Peyer's patch (tissue), 4 donors: ENCODE measurements around the gene TMEM108.

Experiments
- CTCF ChIP-seq, 6 experiments: fragments of 450-650 bp in 4 of 6; fragments of 200-600 bp in 2 of 6; sonication (generic) in 1 of 6; IDR thresholded peaks; one replicate each; pipeline ENCODE4 v1.5.1; 2017 to 2019; ENCODE audit warnings: antibody characterized with exemption in 6 of 6, mild to moderate bottlenecking in 3 of 6, moderate library complexity in 1 of 6
- POLR2A ChIP-seq, 2 donors: fragments of 450-650 bp; IDR thresholded peaks; one replicate each; pipeline ENCODE4 v1.5.1; 2017; ENCODE audit warnings: antibody characterized with exemption in 2 of 2, mild to moderate bottlenecking in 2 of 2, moderate library complexity in 2 of 2

DNA sequence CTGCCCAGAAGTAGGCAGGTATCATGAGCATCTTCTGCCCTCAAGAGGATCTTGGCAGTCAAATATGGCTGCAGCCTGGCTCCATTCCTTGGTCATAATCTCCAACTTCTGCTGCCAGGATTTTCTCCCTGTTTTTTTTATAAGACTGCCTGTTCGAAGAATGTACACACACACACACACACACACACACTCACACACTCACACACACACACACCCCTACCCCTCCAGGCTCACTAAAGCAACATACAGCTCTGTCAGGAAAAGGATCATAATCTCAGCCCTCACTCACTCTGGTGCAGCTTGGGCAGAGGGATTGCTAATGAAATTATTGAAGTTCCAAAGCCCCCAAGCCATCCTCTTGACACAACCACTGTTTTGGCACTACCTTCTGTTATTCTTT lies 232.4 kb downstream of the TMEM108 start:
- TF ChIP-seq POLR2A (IDR thresholded peaks at IDR 0.05), result no peak
- TF ChIP-seq CTCF (IDR thresholded peaks at IDR 0.05), result no peak
